Fibroblast of upper back skin (primary cell): ENCODE results near the gene BLOC1S6.
"Not testable (repeated sequence)": the region's sequence is repeated elsewhere in the genome, so short reads cannot be mapped to it uniquely, and the experiment has no call there.

ENCODE experiments used
- DNase-seq: peaks from one replicate; pipeline ENCODE4 v3.0.0-alpha.2; 2013

The BLOC1S6 gene

GRCh38 chr15:45641999-45642932 lies 55.1 kb downstream of the BLOC1S6 start:
- peak; percentile 90 for DNase-seq

GRCh38 chr15:45644437-45644836 lies 57.3 kb downstream of the BLOC1S6 start:
- no peak for DNase-seq

- DNase-seq = peak; percentile 66
Observed at GRCh38 chr15:45645026-45645980, 58.1 kb downstream of the BLOC1S6 start.

GRCh38 chr15:45646220-45646619 lies 59.0 kb downstream of the BLOC1S6 start:
- DNase-seq = peak; percentile 39

GRCh38 chr15:45647828-45648227 lies 60.6 kb downstream of the BLOC1S6 start:
- no peak for DNase-seq

GRCh38 chr15:45648521-45649200 lies 61.5 kb downstream of the BLOC1S6 start:
- peak; percentile 66 for DNase-seq

- not testable (repeated sequence) for DNase-seq
Observed at GRCh38 chr15:45650007-45650406, 62.8 kb downstream of the BLOC1S6 start.

GRCh38 chr15:45650889-45651525 lies 63.8 kb downstream of the BLOC1S6 start:
- DNase-seq = no peak

- no peak for DNase-seq
Observed at GRCh38 chr15:45653702-45654424, 66.7 kb downstream of the BLOC1S6 start.

- no peak for DNase-seq
Observed at GRCh38 chr15:45654749-45655148, 67.6 kb downstream of the BLOC1S6 start.

GRCh38 chr15:45657254-45657653 lies 70.1 kb downstream of the BLOC1S6 start:
- DNase-seq = no peak

- no peak for DNase-seq
Observed at GRCh38 chr15:45657764-45658545, 70.8 kb downstream of the BLOC1S6 start.
